Smooth muscle cell (in vitro differentiated cells): ENCODE results near the gene TPR. TPM values are rescaled to one million over a fixed set of nuclear protein-coding genes. Genes with fewer than 3 reads are reported as not detected.

ENCODE experiments used
- DNase-seq: peaks from one replicate; lab custom pipeline; 2025; ENCODE audit not compliant: unreplicated experiment; lab: John Stamatoyannopoulos, UW
- H2AFZ ChIP-seq: fragments of 200-600 bp; sonication (generic); 2 replicates; pipeline ENCODE4 v1.6.0; 2016; ENCODE audit warnings: antibody characterized with exemption, low read depth, mild to moderate bottlenecking
- H3F3A ChIP-seq: fragments of 200-600 bp; sonication (generic); 2 replicates; pipeline ENCODE4 v1.6.0; 2017; ENCODE audit warnings: antibody characterized with exemption, low read depth
- H3K27ac ChIP-seq: fragments of 200-600 bp; sonication (generic); 2 replicates; pipeline ENCODE4 v1.5.1; 2016; ENCODE audit warnings: low read depth, mild to moderate bottlenecking
- H3K27me3 ChIP-seq: fragments of 200-600 bp; sonication (generic); 2 replicates; pipeline ENCODE4 v1.6.1; 2016; ENCODE audit warnings: low read depth, mild to moderate bottlenecking
- H3K36me3 ChIP-seq: fragments of 200-600 bp; sonication (generic); 2 replicates; pipeline ENCODE4 v1.5.1; 2016; ENCODE audit warnings: low read depth
- H3K4me1 ChIP-seq: fragments of 200-600 bp; sonication (generic); 2 replicates; pipeline ENCODE4 v1.5.1; 2016; ENCODE audit warnings: low read depth
- H3K4me2 ChIP-seq: fragments of 200-600 bp; sonication (generic); 2 replicates; pipeline ENCODE4 v1.6.0; 2016; ENCODE audit warnings: mild to moderate bottlenecking
- H3K4me3 ChIP-seq: fragments of 200-600 bp; sonication (generic); 2 replicates; pipeline ENCODE4 v1.5.1; 2016; ENCODE audit warnings: mild to moderate bottlenecking
- H3K79me2 ChIP-seq: fragments of 200-600 bp; sonication (generic); 2 replicates; pipeline ENCODE4 v1.6.0; 2016; ENCODE audit warnings: low read depth, mild to moderate bottlenecking
- H3K9ac ChIP-seq: fragments of 200-600 bp; sonication (generic); 2 replicates; pipeline ENCODE4 v1.6.0; 2016; ENCODE audit warnings: low read depth
- H3K9me3 ChIP-seq: fragments of 200-600 bp; sonication (generic); replicated peaks from 2 replicates; pipeline ENCODE4 v1.5.1; 2016; ENCODE audit warnings: low read depth
- H4K20me1 ChIP-seq: fragments of 200-600 bp; sonication (generic); 2 replicates; pipeline ENCODE4 v1.6.0; 2016; ENCODE audit warnings: low read depth
- WGBS: methylation state at CpG from one replicate; pipeline ENCODE4 v1.1.7; 2016; ENCODE audit warnings: low lambda C conversion rate; 5-methylcytosine and 5-hydroxymethylcytosine counted together
- polyA plus RNA-seq: library from polyadenylated mRNA; unstranded; fragments of >200 nt; fragmentation: Nextera tagmentation; extraction: Ambion mirVana; gene quantifications from 2 replicates; pipeline ENCODE4 v1.2.1, GENCODE V29; 2016
- total RNA-seq: library from RNA; depleted of rRNA; stranded (reverse); fragments of >200 nt; gene quantifications from 2 replicates; pipeline ENCODE4 v1.2.3, GENCODE V29; 2014
- TF ChIP-seq, protein P1 (sequence below): fragments of 200-600 bp; sonication (generic); IDR thresholded peaks from 2 replicates; pipeline ENCODE4 v1.5.1; 2017; ENCODE audit warnings: borderline replicate concordance, mild to moderate bottlenecking, antibody characterized with exemption; ENCODE audit not compliant: insufficient read depth, poor library complexity, severe bottlenecking

The TPR gene
- total and polyA plus RNA-seq, 2 experiments from 2014 or later = 43.9 to 61.8 TPM

DNA sequence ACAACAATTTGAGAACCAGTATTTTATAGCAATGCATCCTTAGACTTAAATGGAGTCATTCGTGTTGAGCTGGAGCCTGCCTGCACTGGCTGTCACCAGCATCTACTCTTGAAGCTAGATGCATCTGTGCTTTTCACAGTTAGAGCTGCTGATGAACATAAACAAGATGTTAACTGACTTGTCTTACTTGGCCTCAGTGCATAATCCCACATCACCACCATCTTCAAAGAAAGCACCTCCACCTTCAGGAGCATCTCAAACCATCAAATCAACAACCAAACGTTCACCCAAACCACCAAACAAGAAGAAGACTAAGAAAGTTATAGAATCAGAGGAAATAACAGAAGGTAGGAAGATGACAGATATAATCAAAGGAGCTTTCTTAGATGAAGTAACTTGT, 71.1 kb downstream of the TPR start:
- Histone ChIP-seq H3K4me2 (no peak overlapping the region), H3K9ac (no peak overlapping the region), H3K4me3 (no peak overlapping the region), H3K36me3 (no peaks in the 10 kb centered on the region), H3K27ac (no peak overlapping the region), H3K27me3 (peaks cover 4% of the 10 kb centered on the region), H3F3A (no peaks in the 10 kb centered on the region), H2AFZ (no peak overlapping the region), H4K20me1 (no peaks in the 10 kb centered on the region), H3K4me1 (no peaks in the 10 kb centered on the region), H3K9me3 (no peaks in the 10 kb centered on the region), H3K79me2 (no peaks in the 10 kb centered on the region)
- 79% methylated on average over 2 of the region's 2 CpGs for WGBS
- no peak for DNase-seq
- TF ChIP-seq, protein P1, sequence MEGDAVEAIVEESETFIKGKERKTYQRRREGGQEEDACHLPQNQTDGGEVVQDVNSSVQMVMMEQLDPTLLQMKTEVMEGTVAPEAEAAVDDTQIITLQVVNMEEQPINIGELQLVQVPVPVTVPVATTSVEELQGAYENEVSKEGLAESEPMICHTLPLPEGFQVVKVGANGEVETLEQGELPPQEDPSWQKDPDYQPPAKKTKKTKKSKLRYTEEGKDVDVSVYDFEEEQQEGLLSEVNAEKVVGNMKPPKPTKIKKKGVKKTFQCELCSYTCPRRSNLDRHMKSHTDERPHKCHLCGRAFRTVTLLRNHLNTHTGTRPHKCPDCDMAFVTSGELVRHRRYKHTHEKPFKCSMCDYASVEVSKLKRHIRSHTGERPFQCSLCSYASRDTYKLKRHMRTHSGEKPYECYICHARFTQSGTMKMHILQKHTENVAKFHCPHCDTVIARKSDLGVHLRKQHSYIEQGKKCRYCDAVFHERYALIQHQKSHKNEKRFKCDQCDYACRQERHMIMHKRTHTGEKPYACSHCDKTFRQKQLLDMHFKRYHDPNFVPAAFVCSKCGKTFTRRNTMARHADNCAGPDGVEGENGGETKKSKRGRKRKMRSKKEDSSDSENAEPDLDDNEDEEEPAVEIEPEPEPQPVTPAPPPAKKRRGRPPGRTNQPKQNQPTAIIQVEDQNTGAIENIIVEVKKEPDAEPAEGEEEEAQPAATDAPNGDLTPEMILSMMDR = no peak

DNA sequence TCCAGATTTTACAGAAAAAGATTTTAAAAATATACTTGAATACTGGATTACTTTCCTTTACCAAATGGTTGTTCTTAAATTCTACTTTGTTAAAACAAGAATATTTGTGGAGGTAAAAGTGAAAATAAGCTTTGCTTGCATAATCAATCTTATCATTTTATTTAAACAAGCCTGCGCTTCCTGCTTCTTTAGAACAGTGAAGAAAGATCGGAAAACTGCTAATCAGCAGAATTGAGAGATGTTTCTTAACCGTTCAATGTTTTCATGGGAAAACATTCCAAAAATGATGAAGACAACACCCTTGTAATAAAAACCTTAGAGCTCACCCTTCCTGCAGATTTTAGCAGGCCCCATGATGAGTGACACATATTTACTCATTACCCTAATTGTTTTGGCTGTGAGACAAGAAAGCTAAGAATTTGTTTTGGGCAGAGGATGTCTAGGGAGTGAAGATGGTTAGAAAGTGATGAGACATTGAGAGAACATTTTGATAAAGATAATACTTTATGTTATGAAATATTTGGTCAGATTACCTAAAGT, 72.6 kb downstream of the TPR start:
- H4K20me1 ChIP-seq = no peaks in the 10 kb centered on the region
- no peaks in the 10 kb centered on the region for H3F3A ChIP-seq
- no peak for DNase-seq
- no peak overlapping the region for H3K4me2 ChIP-seq
- H3K4me1 ChIP-seq = no peaks in the 10 kb centered on the region
- TF ChIP-seq, protein P1 = no peak
- 72% methylated on average over 3 of the region's 3 CpGs for WGBS
- no peak overlapping the region for H3K4me3 ChIP-seq
- H3K36me3 ChIP-seq = no peaks in the 10 kb centered on the region
- H3K27me3 ChIP-seq = peaks cover 5% of the 10 kb centered on the region
- H3K79me2 ChIP-seq = no peaks in the 10 kb centered on the region
- H3K27ac ChIP-seq = no peak overlapping the region
- H2AFZ ChIP-seq = no peak overlapping the region
- H3K9ac ChIP-seq = no peak overlapping the region
- no peaks in the 10 kb centered on the region for H3K9me3 ChIP-seq

DNA sequence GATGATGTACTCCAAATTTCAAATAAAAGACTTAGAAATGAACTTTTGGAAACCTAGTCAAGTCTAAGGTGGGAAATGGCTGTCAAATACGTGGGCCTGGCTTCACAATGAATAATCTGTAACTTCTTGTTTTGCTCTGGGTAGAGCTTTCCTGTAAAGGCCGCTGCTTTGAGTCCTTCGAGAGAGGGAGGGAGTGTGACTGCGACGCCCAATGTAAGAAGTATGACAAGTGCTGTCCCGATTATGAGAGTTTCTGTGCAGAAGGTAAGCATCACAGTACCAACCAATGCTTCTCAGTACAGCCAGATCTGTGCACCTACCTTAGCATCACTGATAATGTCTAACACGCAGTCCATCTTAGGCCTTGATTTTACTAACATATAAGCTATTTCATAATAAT, 73.6 kb downstream of the TPR start:
- H3K9me3 ChIP-seq = no peaks in the 10 kb centered on the region
- no peak overlapping the region for H2AFZ ChIP-seq
- WGBS = 95% methylated on average over 7 of the region's 7 CpGs
- no peaks in the 10 kb centered on the region for H4K20me1 ChIP-seq
- no peaks in the 10 kb centered on the region for H3K36me3 ChIP-seq
- no peak overlapping the region for H3K27ac ChIP-seq
- H3F3A ChIP-seq = no peaks in the 10 kb centered on the region
- no peak overlapping the region for H3K4me2 ChIP-seq
- H3K79me2 ChIP-seq = no peaks in the 10 kb centered on the region
- DNase-seq = no peak
- H3K27me3 ChIP-seq = peaks cover 5% of the 10 kb centered on the region
- no peak overlapping the region for H3K4me3 ChIP-seq
- TF ChIP-seq, protein P1 = no peak
- no peaks in the 10 kb centered on the region for H3K4me1 ChIP-seq
- no peak overlapping the region for H3K9ac ChIP-seq

DNA sequence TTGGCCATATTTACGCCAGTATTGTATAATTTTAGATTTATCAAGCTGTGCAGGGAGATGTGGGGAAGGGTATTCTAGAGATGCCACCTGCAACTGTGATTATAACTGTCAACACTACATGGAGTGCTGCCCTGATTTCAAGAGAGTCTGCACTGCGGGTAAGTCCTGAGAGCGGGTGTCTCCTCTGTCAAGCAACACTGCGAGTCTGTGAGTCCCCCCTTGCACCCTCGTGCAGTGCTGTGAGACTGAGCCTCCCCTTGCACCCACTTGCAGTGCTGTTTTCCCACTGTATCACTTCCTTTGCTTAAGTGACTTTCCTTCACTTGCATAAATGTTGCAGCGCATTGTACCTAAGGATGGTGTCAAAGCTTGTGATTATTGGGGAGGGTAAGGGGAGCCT, 75.0 kb downstream of the TPR start:
- H2AFZ ChIP-seq = no peak overlapping the region
- H3K4me1 ChIP-seq = no peaks in the 10 kb centered on the region
- H3K79me2 ChIP-seq = no peaks in the 10 kb centered on the region
- no peak for DNase-seq
- H3K27me3 ChIP-seq = peaks cover 5% of the 10 kb centered on the region
- no peak overlapping the region for H3K4me3 ChIP-seq
- H3F3A ChIP-seq = no peaks in the 10 kb centered on the region
- H3K4me2 ChIP-seq = no peak overlapping the region
- no peaks in the 10 kb centered on the region for H3K9me3 ChIP-seq
- TF ChIP-seq, protein P1 = no peak
- H4K20me1 ChIP-seq = no peaks in the 10 kb centered on the region
- no peak overlapping the region for H3K9ac ChIP-seq
- 94% methylated on average over 6 of the region's 6 CpGs for WGBS
- H3K27ac ChIP-seq = no peak overlapping the region
- no peaks in the 10 kb centered on the region for H3K36me3 ChIP-seq
